Esophagus (tissue), 2 donors: ENCODE measurements around the gene KCNE3. TPM values are rescaled to one million over a fixed set of nuclear protein-coding genes. Genes with fewer than 3 reads are reported as not detected.

Experiments
- polyA plus RNA-seq, 2 donors: library from polyadenylated mRNA; stranded (reverse); fragments of 200-250 nt; gene quantifications; one replicate each; pipeline ENCODE4 v1.2.3, GENCODE V29; 2013
- donor health status: healthy with polysubstance abuse.
- donor health status: Bipolar disorder and iron deficiency.

The KCNE3 gene
- polyA plus RNA-seq, 2 donors: 1.7 to 4.6 TPM

Other genes with a start within 250 kb of the KCNE3 start
- gene P4HA3, start 155.9 kb downstream of the KCNE3 start, polyA plus RNA-seq: under 1 TPM; 0.04 to 0.08 TPM
- gene PGM2L1, start 69.1 kb downstream of the KCNE3 start, polyA plus RNA-seq: under 1 TPM; 0.24 to 0.51 TPM
- gene LIPT2, start 26.2 kb upstream of the KCNE3 start, polyA plus RNA-seq: 1 to 10 TPM; 1.5 to 2.5 TPM
- gene POLD3, start 125.0 kb upstream of the KCNE3 start, polyA plus RNA-seq: 1 to 10 TPM; 6.0 to 7.2 TPM